ENCODE data around the gene NCBP2L.

The NCBP2L gene

DNA sequence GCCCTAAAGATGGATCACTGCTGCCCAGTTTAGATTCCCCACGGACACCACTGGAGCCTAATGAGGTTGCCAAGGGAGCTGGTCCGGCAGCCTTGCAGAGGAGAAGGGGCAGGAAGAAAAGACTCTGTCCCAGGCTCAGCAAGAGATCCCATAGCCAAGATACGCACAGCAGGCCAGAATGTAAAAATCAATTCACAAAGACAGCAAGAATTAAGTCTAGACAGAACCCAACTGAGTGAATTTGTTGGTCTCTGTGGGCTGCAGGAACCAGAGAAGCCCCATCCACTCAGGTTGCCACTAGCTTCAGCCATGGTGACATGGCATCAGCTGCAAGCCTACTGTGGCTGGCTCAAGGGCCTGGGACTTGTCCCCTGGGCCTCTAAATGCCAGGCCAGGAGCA, 24.8 kb upstream of the NCBP2L start:
- DNase-seq (ENCODE audit: low read depth), result no peak

DNA sequence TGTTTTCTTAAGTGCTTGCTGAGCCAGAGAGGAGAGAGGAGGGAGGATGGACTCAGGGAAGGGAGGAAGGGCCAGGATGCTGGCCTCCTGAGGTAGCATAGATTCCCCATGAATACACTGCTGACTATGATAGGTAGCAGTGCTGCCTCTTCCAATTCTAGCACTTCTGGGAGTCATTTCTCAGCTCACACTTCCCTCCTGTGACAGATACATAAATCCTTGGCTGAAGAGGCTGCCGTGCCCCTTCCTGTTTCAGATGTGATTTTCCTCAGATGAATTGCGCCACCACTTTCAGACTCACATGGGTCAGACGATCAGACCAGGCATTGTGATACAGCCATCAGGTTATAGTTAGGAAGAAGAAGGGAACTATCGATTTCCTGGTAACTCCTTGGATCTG, 24.3 kb upstream of the NCBP2L start:
- no peak for DNase-seq (ENCODE audit: low read depth)

DNA sequence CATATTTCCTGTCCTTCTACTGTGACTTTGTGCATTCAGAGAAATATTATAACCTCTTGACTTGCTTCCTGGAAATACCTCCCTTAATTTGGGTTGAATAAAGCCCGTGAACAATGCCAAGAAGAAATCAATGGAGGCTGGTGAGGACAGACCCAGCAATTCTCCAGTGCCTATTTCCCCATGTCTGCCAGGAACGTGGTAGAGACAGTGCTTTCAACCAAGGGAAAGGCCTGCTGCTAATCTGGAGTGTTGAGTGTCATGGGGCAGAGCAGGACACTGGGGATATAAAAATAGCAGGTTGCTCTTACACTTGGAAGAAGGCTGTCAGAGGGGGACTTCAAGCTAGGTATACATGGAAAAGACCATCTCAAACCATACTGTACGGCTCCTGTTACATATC, 21.8 kb upstream of the NCBP2L start:
- DNase-seq (ENCODE audit: low read depth), result no peak

DNA sequence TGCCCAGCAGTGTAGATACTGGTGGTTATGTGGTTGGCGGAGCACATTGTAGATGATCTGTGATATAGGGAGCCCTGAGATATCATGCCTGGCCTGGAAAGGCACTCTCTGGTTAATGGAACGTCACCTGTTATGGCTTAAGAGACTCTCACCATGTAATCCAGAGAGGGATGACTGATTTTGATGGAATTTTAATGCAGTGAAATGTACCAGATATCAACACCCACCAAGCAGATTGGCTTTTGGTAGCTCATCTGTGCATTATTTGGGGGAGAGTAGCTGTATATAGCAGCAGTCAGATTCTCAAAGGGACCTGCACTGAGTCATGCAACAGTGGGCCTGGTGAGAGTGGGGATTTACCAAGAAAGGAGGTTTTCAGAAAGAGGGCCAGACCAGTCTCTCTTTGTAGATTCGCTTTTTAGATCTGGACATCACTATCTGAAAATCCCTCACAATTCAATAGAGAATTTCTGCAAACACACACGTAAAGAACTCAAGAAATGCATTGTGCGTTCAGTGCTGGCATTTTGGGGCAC, 19.2 kb upstream of the NCBP2L start:
- no peak for DNase-seq (ENCODE audit: low read depth)

DNA sequence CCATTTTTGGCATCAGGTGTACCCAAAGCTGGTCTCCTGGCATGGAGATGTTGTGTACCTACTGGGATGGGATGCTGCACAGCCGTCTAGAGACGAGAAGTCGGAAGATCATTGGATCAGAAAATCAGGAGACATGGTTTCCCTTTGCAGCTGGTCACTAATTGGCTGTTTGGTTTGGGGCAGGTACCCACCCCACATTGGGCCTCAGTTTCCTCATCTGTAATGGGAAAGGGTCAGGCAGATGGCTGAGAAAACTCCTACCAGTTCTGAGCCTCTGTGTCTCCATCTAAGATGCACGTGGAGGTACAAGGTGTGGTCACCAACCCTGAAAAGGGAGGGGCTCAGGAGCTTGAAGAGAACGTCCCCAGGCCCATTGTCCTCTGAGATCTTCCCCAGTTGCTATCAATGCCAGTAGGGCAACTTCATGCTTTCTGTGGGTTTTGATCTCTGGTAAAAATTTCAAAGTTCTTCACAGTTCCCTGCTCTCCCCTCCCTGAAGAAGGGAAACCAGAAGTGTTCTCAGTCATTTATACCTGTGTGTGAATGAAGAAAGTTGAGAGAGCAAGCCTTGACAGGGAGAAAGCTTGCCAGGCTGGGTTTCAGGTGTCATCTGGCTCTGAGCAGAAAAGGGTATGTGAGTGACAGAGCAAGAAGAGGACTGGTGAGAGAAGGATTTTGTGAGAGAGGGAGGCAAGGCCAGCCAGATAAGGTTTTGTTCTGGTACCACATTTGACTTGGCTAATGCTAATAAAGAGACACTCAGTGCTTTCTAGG, 17.0 kb upstream of the NCBP2L start:
- no peak for DNase-seq (ENCODE audit: low read depth)

DNA sequence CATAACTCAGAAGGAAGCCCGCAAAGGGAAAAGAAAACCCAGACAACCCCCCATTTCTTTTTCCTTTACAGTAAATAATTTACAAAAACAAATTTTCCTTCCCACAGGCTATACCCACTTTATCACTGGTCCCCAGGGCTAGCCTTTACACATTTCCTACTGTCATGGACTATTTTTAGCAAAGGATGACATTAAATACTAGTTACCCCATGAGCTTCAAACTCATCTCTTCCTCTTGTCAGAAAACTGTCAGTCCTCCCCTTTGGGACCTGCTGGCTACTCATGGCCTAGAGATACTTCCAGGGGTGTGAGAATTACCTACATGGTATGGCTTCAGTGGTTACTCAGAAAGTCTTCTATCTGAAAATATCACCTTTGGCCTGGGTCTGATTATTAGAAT, 13.9 kb upstream of the NCBP2L start:
- DNase-seq (ENCODE audit: low read depth), result no peak

DNA sequence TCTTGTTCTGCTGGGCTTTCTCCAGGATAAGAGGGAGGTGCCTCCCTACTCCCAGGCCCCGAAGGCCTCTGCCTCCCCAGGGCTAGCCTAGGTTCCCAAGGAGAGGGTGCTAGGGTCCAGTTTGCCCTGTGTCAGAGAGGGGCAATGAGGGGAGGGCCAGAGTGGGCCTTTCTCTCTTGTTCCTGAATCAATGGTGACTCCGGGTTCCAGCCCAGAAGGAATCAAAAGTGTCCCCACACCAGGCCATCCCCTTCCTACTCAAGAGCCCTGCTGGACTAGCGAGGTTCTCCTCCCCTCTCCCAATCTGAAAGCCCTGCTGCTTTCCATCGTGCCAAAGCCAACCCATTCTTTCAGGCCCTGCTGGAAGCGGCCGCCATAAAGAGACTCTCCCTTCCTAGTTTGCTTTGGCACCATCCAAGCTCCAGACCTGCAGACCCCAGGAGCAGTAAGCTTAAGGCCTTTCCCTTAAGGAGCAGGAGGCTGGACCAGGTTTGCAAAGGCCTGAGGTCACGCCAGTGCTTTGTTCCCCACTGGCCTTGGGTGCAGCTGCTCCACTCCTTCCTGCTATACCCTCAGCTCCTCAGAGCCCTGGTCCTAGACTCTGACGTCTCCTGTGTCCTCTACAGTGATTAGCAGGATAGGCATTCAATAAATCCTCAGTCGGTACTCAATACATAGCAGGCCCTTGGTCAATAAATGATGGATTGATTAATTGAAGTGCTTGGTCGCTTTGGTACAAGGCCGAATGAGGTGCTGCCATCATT, 12.5 kb upstream of the NCBP2L start:
- DNase-seq (ENCODE audit: low read depth), result no peak

DNA sequence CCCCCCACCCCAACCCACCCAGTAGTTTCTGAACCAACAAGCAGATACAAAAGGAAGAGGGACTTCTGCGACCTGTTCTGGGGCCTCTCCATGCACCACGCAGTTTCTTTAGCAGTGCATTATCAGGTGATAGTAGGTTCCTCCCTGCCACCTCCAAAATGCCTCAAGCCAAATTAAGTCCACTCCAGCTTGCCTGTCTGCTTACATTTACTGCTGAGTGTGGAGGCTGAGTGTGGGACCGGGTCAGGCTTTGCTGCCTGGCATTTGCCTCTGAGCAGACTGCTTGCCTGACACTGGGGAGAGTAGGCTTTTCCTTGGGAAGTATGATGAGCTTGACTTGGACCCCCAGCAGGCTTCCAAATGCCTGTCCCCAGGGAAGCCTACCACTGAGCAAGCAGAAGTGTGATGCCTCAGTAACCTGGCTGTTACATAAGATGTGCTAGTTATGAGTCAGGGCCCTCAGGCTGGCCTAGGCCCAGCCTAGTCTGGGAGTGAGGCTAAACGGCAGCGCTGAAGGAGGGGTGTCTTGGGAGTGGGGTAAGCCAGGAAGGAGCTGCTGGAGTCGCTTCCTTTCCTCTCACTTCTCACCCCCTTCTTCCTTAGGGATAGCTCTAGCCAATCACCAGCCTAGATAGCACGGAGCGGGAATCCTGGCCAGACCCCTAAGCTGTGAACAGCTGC, 10.9 kb upstream of the NCBP2L start:
- no peak for DNase-seq (ENCODE audit: low read depth)

DNA sequence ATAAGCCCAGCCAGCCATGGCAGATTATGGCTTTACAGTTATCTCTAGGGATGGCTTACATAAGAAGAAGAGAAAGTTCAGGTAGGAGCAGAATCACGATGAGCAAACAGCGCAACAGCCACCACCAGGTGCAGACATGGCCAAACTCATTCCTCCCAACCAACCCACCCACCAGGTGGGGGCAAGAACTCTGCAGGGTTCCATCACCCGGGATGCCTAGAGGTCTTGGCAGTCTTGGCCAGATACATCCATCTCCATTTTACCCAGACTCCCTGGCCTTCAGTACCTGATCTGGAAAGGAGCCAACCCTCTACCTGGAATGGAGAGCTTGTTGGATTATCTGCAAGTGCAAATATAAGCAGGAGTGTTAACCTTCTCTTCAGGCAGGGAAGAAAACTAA, 9.5 kb upstream of the NCBP2L start:
- no peak for DNase-seq (ENCODE audit: low read depth)

DNA sequence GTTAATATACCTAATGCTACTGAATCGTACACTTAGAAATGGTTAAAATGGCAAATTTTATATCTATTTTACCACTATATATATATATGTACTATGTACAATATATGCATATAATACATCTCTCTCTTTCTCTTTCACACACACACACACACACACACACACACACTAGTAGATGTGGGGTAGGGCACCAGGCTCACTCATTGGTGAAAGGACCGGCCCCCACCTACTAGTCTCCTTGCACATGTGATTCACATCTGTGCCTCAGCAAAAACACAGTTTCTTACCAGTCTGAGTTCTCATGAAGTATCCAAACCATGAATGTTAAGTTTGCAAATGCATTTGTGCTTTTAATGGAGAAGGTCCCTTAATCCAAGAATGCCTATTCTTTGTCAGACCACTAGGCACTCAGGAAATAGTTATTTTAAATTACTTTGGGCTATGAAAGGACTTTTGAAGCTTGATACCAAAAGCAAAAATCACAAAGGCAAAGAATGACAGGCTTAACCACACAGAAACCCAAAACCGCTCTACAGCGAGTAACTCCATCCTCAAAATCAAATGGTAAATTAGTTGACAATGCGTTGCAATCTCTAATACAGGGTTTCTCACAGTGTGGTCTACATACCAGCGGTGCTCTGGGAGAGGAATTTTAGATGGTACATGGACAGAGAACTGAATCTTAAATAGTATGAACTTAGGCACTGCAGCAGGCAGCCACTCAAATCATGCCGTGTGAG, 7.8 kb upstream of the NCBP2L start:
- no peak for DNase-seq (ENCODE audit: low read depth)

DNA sequence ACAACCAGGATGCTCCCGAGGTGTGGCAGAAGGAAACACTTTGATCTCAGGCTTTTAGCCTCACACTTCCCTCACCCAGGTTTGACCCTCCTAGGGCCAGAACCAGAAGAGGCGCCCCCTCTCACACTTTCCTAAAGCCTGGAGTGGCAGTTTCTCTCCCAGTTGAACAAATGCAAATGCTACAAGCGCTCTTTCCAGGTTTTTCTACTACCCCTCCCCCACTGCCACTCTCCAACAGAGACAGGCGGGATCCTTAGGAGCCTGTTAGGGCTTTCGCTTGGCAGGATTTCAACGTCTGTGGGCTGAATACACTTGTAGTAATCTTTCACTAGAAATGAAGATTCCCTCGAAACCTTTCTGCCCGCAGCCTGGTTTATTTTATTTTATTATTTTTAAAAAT, 4.3 kb upstream of the NCBP2L start:
- DNase-seq (ENCODE audit: low read depth), result no peak

DNA sequence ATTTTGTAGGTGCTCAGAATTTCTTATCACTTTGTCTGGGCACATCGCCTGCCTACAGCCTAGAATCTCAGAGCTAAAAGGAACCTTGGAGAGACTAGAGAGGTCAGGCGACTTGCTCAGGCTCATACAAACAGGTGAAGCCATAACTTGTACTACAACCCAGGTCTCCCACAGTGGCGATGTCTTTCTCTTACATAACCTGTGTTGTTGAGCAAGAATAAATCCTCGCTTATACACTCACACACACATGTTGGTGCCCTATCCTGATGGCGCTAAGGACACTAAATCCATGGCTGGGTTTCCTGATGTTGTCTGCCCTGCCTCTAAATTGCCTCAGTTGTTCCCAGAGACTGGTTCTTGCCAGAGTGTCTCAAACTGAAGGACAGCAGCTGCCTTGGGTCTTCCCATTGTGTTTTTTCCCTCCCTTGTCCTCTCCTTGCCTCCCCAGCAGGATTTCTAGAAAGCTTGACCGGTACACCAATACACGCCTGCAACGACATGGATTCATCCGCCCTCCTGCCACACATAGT, 3.6 kb upstream of the NCBP2L start:
- DNase-seq (ENCODE audit: low read depth), result no peak

DNA sequence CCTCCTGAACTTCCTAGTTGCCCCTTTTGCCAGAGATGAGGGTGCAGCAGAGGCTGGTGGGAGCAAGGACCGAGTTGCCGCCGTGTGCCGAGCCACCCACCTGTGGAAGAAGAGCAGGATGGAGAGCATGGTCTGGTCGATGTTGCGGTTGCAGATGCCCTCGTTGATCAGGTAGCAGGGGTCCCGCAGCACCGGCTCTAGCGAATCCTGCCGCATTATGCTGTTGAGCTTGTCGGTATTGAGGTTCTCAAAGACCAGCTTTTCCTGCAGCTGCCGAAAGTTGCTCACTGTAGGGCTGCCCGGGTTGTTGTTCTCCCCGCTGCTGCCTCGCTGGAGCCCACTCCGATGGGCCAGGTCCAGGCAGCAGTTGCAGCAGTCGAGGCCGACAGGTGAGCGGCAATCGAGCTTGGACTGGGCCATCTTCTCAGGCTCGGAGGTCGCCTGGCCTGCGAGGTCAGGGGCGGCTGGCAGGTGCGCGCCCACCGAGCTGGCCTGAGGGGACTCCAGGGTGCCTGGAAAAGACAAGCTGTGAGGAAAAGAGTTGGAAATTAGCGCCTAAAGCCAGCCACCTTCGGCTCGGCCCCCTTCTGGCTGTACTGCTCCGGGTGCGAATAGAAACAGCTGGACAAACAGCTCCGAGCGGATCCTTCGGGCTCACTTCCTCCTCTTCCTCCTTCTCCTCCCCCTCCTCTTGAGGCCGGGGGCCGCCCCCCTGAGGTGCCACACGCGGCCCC, 2.4 kb upstream of the NCBP2L start:
- DNase-seq (ENCODE audit: low read depth), result no peak

DNA sequence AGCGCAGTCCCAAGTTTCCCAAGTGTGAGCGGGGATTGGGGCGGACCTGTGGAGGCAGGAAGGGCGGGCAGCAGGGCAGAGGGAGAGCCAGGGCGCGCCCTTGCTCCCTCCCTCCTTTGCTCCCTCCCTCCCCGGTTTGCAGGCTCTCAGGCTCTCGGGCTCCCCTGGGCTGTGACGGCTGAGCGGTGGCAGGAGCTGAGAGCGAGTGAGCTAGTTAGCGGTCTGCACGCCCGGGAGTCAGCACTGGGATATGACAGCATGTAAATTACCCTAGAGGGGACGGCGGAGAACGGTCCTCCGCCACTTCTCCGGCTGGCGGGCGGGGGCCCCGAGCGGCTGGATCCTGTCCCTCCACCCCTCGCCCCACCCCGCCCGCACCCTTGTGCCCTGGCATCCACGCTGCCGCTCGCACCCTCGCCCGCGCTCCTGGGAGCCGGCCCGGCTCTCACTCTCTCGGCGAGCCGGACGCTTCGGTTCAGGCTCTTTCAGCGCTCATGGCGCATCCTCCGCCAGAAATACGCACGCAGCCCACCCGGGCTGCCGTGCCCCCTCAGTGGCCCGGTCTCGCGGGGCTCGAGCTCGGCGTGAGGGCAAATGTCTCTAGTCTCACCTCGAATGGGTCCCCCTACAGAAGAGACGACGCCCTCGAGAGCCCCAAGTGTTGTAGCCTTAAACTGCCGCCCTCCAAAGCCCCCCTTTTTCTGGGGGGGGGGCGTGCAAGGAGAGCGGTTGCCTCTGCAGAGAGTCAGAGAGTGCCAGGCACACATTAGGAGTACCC, 1.6 kb upstream of the NCBP2L start, which contains the start of gene TSC22D3:
Gene TSC22D3 (minus strand): TSS at position 54 of the 778 bp plus-strand sequence. CDS start 368 bp downstream, outside the sequence.
- peak; percentile 14 for DNase-seq (ENCODE audit: low read depth)

DNA sequence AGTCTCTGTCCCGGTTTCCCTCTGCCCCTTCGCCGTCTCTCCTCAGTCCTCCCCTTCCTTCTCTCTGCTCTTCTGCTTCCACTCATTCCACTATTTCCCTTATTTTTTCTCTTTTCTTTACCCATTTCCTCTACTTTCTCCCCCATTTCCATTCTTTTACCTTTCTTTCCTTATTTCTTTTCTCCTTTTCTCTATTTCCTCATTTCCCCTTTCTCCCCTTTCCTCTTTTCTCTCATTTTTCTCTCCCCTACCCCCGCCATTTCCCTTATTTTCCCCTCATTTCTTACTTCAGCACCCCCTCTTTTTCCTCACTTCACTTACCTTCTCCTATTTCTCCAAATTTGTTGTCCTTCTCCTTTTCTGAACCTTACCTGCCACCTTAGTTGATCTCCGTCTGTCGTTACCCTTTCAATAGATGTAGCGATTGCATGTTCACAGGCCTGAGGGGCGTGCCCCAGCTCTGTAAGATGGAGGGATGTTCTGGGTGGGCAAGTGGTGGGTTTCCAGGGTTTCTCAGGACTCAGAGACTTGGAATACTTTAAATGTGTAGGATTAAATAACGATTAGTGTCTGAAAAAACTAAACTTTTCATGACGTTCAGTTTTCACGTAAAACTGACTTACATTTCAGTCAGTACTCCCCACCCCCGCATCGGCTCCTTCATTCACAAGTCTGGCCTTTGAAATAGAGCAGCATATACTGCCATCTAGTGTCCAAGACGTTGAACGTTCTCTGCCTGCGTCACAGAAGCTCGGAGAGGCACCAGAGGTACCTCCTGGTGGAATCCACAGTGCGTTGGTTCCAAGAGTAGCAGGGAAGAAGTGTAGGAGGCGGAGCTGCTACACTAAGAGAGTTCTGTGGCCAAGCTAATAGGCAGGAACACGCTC, 641 bp upstream of the NCBP2L start:
- peak; percentile 58 for DNase-seq (ENCODE audit: low read depth)

DNA sequence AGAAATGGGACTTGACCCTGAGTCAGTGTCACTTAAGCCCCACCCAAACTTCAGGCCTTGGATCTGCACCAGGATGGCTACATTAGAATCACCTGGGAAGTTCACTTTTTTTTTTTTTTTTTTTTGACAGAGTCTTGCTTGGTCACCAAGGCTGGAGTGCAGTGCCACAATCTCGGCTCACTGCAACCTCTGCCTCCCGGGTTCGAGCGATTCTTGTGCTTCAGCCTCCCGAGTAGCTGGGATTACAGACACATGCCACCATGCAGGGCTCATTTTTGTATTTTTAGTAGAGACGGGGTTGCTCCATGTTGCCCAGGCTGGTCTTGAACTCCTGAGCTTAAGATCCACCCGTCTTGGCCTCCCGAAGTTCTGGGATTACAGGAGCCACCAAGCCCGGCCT, 3.0 kb downstream of the NCBP2L start:
- DNase-seq (ENCODE audit: low read depth), result no peak

DNA sequence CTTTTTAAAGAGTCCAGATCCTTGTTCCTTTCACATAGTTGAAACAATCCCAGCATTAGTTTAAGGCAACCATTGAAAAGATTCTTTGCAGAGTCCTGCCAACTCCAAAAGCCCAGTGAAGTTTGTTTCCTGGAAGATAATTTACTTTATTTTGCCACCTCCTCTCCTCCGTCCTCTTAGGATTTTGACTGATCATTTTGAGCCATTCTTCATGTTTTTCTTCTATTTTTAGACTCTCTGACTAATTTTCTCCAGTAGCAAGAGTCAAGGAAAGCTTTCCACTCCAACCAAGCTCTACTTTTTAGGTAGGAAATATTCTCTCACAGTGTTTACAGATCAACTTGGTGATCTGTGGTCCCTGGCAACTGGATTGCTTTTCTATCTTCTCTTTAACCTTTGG, 10.3 kb downstream of the NCBP2L start:
- no peak for DNase-seq (ENCODE audit: low read depth)

DNA sequence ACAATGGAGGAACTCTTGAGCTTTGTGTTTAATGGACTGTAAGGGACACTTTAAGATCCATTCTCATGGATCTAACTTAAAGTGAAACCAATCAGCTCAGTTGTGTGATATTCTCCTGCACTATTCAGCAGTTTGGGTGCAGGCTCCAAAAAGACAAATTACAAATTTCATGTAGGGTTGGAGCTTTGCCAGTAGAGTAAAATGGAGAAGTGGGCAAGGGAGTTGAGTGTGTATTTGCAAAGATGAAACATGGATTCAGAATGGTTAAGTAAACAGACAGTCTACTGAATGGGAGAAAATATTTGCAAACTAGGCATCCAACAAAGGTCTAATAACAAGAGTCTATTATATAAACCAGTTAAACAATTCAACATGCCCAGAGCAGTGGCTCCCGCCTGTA, 26.9 kb downstream of the NCBP2L start:
- no peak for DNase-seq (ENCODE audit: low read depth)

DNA sequence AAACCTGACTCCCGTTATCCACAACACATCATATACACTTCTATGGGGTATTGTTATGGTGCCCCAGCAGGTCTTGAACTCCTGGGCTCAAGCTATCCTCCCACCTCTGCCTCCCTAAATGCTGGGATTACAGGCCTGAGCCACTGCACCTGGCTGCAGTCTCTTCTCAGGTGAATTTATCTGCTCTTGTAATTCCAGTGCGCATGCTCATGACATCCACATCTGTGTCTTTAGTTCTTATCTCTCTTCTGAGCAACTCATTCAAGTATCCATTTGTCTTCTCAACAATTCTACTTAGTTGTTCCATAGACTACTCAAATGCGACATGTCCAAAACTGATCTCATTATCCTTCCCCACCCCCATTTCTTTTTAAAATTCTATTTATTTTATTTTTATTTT, 27.6 kb downstream of the NCBP2L start:
- DNase-seq (ENCODE audit: low read depth), result no peak

All from activated gamma-delta T cell treated with anti-CD3 and anti-CD28 coated beads, Interleukin-2, amount 50 U/mL, for 16 hours (primary cell).